ENCODE data around the gene AWAT2.

DNA sequence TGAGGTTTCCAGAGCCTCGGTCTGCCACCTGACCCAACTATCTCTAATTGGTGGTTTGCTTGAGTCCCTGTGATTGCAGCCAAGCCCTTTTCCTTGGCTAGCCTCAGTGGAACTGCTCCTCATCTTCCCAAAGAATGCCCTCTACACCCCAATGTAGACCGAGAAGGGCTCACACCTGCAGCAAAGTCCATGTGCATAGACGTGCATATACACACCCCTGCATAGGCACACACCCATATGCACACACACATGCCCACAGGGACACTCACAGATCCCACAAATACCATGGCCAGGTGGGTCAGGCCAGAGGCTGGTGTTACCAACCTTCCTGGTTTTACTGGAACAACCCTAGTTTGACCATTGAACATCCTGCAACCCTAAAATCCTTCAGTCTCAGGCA is 332 bp downstream of the AWAT2 start:
- TF ChIP-seq ZNF263 (CRISPR knock-in tag; IDR thresholded peaks at IDR 0.05; ENCODE audit: low read depth), result no peak
- TF ChIP-seq, protein P1, sequence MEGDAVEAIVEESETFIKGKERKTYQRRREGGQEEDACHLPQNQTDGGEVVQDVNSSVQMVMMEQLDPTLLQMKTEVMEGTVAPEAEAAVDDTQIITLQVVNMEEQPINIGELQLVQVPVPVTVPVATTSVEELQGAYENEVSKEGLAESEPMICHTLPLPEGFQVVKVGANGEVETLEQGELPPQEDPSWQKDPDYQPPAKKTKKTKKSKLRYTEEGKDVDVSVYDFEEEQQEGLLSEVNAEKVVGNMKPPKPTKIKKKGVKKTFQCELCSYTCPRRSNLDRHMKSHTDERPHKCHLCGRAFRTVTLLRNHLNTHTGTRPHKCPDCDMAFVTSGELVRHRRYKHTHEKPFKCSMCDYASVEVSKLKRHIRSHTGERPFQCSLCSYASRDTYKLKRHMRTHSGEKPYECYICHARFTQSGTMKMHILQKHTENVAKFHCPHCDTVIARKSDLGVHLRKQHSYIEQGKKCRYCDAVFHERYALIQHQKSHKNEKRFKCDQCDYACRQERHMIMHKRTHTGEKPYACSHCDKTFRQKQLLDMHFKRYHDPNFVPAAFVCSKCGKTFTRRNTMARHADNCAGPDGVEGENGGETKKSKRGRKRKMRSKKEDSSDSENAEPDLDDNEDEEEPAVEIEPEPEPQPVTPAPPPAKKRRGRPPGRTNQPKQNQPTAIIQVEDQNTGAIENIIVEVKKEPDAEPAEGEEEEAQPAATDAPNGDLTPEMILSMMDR (IDR thresholded peaks at IDR 0.05), result no peak
- TF ChIP-seq, protein P2, sequence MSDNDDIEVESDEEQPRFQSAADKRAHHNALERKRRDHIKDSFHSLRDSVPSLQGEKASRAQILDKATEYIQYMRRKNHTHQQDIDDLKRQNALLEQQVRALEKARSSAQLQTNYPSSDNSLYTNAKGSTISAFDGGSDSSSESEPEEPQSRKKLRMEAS (CRISPR knock-in tag; IDR thresholded peaks at IDR 0.05), result no peak
- TF ChIP-seq ZNF121 (CRISPR knock-in tag; IDR thresholded peaks at IDR 0.05), result no peak
- no peak for TF ChIP-seq JUN (CRISPR knock-in tag; IDR thresholded peaks at IDR 0.05)
- no peak for TF ChIP-seq USF2 (CRISPR knock-in tag; IDR thresholded peaks at IDR 0.05)
- no peak for TF ChIP-seq RELA (CRISPR knock-in tag; IDR thresholded peaks at IDR 0.05; ENCODE audit: borderline replicate concordance)
- TF ChIP-seq, protein P3, sequence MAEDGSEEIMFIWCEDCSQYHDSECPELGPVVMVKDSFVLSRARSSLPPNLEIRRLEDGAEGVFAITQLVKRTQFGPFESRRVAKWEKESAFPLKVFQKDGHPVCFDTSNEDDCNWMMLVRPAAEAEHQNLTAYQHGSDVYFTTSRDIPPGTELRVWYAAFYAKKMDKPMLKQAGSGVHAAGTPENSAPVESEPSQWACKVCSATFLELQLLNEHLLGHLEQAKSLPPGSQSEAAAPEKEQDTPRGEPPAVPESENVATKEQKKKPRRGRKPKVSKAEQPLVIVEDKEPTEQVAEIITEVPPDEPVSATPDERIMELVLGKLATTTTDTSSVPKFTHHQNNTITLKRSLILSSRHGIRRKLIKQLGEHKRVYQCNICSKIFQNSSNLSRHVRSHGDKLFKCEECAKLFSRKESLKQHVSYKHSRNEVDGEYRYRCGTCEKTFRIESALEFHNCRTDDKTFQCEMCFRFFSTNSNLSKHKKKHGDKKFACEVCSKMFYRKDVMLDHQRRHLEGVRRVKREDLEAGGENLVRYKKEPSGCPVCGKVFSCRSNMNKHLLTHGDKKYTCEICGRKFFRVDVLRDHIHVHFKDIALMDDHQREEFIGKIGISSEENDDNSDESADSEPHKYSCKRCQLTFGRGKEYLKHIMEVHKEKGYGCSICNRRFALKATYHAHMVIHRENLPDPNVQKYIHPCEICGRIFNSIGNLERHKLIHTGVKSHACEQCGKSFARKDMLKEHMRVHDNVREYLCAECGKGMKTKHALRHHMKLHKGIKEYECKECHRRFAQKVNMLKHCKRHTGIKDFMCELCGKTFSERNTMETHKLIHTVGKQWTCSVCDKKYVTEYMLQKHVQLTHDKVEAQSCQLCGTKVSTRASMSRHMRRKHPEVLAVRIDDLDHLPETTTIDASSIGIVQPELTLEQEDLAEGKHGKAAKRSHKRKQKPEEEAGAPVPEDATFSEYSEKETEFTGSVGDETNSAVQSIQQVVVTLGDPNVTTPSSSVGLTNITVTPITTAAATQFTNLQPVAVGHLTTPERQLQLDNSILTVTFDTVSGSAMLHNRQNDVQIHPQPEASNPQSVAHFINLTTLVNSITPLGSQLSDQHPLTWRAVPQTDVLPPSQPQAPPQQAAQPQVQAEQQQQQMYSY (CRISPR knock-in tag; IDR thresholded peaks at IDR 0.05), result no peak
- TF ChIP-seq NFYB (CRISPR knock-in tag; conservative IDR thresholded peaks at IDR 0.05; ENCODE audit: low read depth), result no peak
- TF ChIP-seq IRF2 (CRISPR knock-in tag; IDR thresholded peaks at IDR 0.05; ENCODE audit: borderline replicate concordance, low read depth), result no peak
- TF ChIP-seq ELF4 (CRISPR knock-in tag; IDR thresholded peaks at IDR 0.05; ENCODE audit: low read depth), result no peak
- TF ChIP-seq TEAD4 (CRISPR knock-in tag; IDR thresholded peaks at IDR 0.05), result no peak
